ENCODE measurements around the gene COX6A1. TPM values are rescaled to one million over a fixed set of nuclear protein-coding genes. Genes with fewer than 3 reads are reported as not detected.
A peak's percentile ranks its signal among the peaks of the same experiment; 100 is the strongest.

The COX6A1 gene
- total RNA-seq, 2 experiments from 2014 or later = 449 to 455 TPM

GRCh38 chr12:120413901-120414695, 23.8 kb upstream of the COX6A1 start:
- H3K9me3 Mint-ChIP-seq = no peaks in the 10 kb centered on the region
- no peak overlapping the region for H3K4me3 Mint-ChIP-seq
- no peaks in the 10 kb centered on the region for H3K4me1 Mint-ChIP-seq
- peak overlapping the region; percentile 69 for H3K27ac Mint-ChIP-seq
- no peak for DNase-seq
- no peaks in the 10 kb centered on the region for H3K36me3 Mint-ChIP-seq
- peaks cover 5% of the 10 kb centered on the region for H3K27me3 Mint-ChIP-seq

- Mint-ChIP-seq H3K27me3 (peaks cover 5% of the 10 kb centered on the region), H3K36me3 (no peaks in the 10 kb centered on the region), H3K9me3 (no peaks in the 10 kb centered on the region), H3K4me1 (no peaks in the 10 kb centered on the region), H3K4me3 (no peak overlapping the region), H3K27ac (no peak overlapping the region)
- DNase-seq = no peak
Measured at GRCh38 chr12:120416490-120417216, 21.3 kb upstream of the COX6A1 start.

- no peak overlapping the region for H3K4me3 Mint-ChIP-seq
- H3K27me3 Mint-ChIP-seq = peaks cover 5% of the 10 kb centered on the region
- H3K4me1 Mint-ChIP-seq = no peaks in the 10 kb centered on the region
- H3K27ac Mint-ChIP-seq = no peak overlapping the region
- no peaks in the 10 kb centered on the region for H3K9me3 Mint-ChIP-seq
- no peaks in the 10 kb centered on the region for H3K36me3 Mint-ChIP-seq
- DNase-seq = no peak
Measured at GRCh38 chr12:120417917-120418580, 19.9 kb upstream of the COX6A1 start.

- Mint-ChIP-seq H3K27ac (no peak overlapping the region), H3K9me3 (no peaks in the 10 kb centered on the region), H3K36me3 (no peaks in the 10 kb centered on the region)
Measured at GRCh38 chr12:120421701-120422100, 16.2 kb upstream of the COX6A1 start.

GRCh38 chr12:120422892-120423456, 14.9 kb upstream of the COX6A1 start:
- Mint-ChIP-seq H3K9me3 (no peaks in the 10 kb centered on the region), H3K27ac (no peak overlapping the region), H3K4me3 (peak overlapping the region; percentile 2), H3K4me1 (no peaks in the 10 kb centered on the region), H3K27me3 (no peaks in the 10 kb centered on the region), H3K36me3 (no peaks in the 10 kb centered on the region)
- DNase-seq = no peak

More at GRCh38 chr12:120421701-120422100, 16.2 kb upstream of the COX6A1 start:
- Mint-ChIP-seq H3K4me3 (no peak overlapping the region), H3K4me1 (no peaks in the 10 kb centered on the region), H3K27me3 (no peaks in the 10 kb centered on the region)
- DNase-seq = no peak

- Mint-ChIP-seq H3K27ac (no peak overlapping the region), H3K36me3 (no peaks in the 10 kb centered on the region), H3K27me3 (no peaks in the 10 kb centered on the region), H3K4me1 (peaks cover 5% of the 10 kb centered on the region), H3K4me3 (no peak overlapping the region), H3K9me3 (no peaks in the 10 kb centered on the region)
- DNase-seq = no peak
Measured at GRCh38 chr12:120425797-120426196, 12.1 kb upstream of the COX6A1 start.

- Mint-ChIP-seq H3K27ac (no peak overlapping the region), H3K27me3 (no peaks in the 10 kb centered on the region), H3K9me3 (no peaks in the 10 kb centered on the region), H3K36me3 (no peaks in the 10 kb centered on the region), H3K4me1 (peaks cover 14% of the 10 kb centered on the region), H3K4me3 (no peak overlapping the region)
- DNase-seq = no peak
Measured at GRCh38 chr12:120428597-120429229, 9.2 kb upstream of the COX6A1 start.

GRCh38 chr12:120429368-120429767, 8.5 kb upstream of the COX6A1 start:
- Mint-ChIP-seq H3K4me3 (no peak overlapping the region), H3K4me1 (peaks cover 14% of the 10 kb centered on the region), H3K9me3 (no peaks in the 10 kb centered on the region), H3K27me3 (no peaks in the 10 kb centered on the region), H3K36me3 (no peaks in the 10 kb centered on the region), H3K27ac (no peak overlapping the region)
- no peak for DNase-seq

GRCh38 chr12:120432772-120433525, 5.0 kb upstream of the COX6A1 start:
- no peak for DNase-seq
- no peak overlapping the region for H3K27ac Mint-ChIP-seq
- H3K4me1 Mint-ChIP-seq = peaks cover 18% of the 10 kb centered on the region
- H3K36me3 Mint-ChIP-seq = no peaks in the 10 kb centered on the region
- no peaks in the 10 kb centered on the region for H3K9me3 Mint-ChIP-seq
- H3K27me3 Mint-ChIP-seq = no peaks in the 10 kb centered on the region
- no peak overlapping the region for H3K4me3 Mint-ChIP-seq

- H3K9me3 Mint-ChIP-seq = no peaks in the 10 kb centered on the region
- peaks cover 13% of the 10 kb centered on the region for H3K36me3 Mint-ChIP-seq
- H3K4me3 Mint-ChIP-seq = peak overlapping the region; percentile 99
- peaks cover 24% of the 10 kb centered on the region for H3K4me1 Mint-ChIP-seq
- peak overlapping the region; percentile 94 for H3K27ac Mint-ChIP-seq
- DNase-seq = no peak
- no peaks in the 10 kb centered on the region for H3K27me3 Mint-ChIP-seq
Measured at GRCh38 chr12:120438495-120439198, 734 bp downstream of the COX6A1 start.

- peaks cover 17% of the 10 kb centered on the region for H3K36me3 Mint-ChIP-seq
- DNase-seq = peak; percentile 68
- peak overlapping the region; percentile 51 for H3K27ac Mint-ChIP-seq
- no peaks in the 10 kb centered on the region for H3K9me3 Mint-ChIP-seq
- peak overlapping the region; percentile 65 for H3K4me3 Mint-ChIP-seq
- no peaks in the 10 kb centered on the region for H3K27me3 Mint-ChIP-seq
- peaks cover 34% of the 10 kb centered on the region for H3K4me1 Mint-ChIP-seq
Measured at GRCh38 chr12:120439646-120440247, 1.8 kb downstream of the COX6A1 start.

- Mint-ChIP-seq H3K4me3 (peak overlapping the region; percentile 95), H3K9me3 (no peaks in the 10 kb centered on the region), H3K36me3 (peaks cover 30% of the 10 kb centered on the region), H3K27ac (peak overlapping the region; percentile 95), H3K27me3 (no peaks in the 10 kb centered on the region), H3K4me1 (peaks cover 47% of the 10 kb centered on the region)
- DNase-seq = no peak
Measured at GRCh38 chr12:120444676-120445075, 6.8 kb downstream of the COX6A1 start.

All from activated naive CD8-positive, alpha-beta T cell treated with anti-CD3 and anti-CD28 coated beads for 36 hours (primary cell).